SKM-1 treated with dmso at 0.1 percent for 144 hours (cell line): Measurements from ENCODE around the gene TTC34.
A peak's percentile ranks its signal among the peaks of the same experiment; 100 is the strongest.

Source experiments
- DNase-seq: peaks from one replicate; lab custom pipeline; 2025; ENCODE audit not compliant: unreplicated experiment; lab: John Stamatoyannopoulos, UW

The TTC34 gene

GRCh38 chr1:2801535-2802291, at the start of gene TTC34:
TSS of gene TTC34 (minus strand) at chr1:2801693. CDS start at chr1:2800827, 866 bp downstream.
- DNase-seq: peak; percentile 23

GRCh38 chr1:2850502-2850901, 49.0 kb upstream of the TTC34 start:
- DNase-seq: no peak

- no peak for DNase-seq
These were observed 46.6 kb upstream of the TTC34 start for GRCh38 chr1:2848006-2848670.

GRCh38 chr1:2847086-2847985, 45.8 kb upstream of the TTC34 start:
- no peak for DNase-seq

- DNase-seq: no peak
These were observed 44.4 kb upstream of the TTC34 start for GRCh38 chr1:2845869-2846268.

GRCh38 chr1:2840036-2840809, 38.7 kb upstream of the TTC34 start:
- no peak for DNase-seq

GRCh38 chr1:2837823-2838222, 36.3 kb upstream of the TTC34 start:
- no peak for DNase-seq

- DNase-seq: no peak
These were observed 35.8 kb upstream of the TTC34 start for GRCh38 chr1:2837316-2837715.

- no peak for DNase-seq
These were observed 35.0 kb upstream of the TTC34 start for GRCh38 chr1:2836333-2836970.

- no peak for DNase-seq
These were observed 34.2 kb upstream of the TTC34 start for GRCh38 chr1:2835650-2836159.

GRCh38 chr1:2834741-2835564, 33.5 kb upstream of the TTC34 start:
- DNase-seq: no peak

GRCh38 chr1:2834146-2834475, 32.6 kb upstream of the TTC34 start:
- no peak for DNase-seq

GRCh38 chr1:2833454-2834145, 32.1 kb upstream of the TTC34 start:
- no peak for DNase-seq

GRCh38 chr1:2832506-2833453, 31.3 kb upstream of the TTC34 start:
- DNase-seq: no peak

- DNase-seq: no peak
These were observed 30.2 kb upstream of the TTC34 start for GRCh38 chr1:2831596-2832212.

- DNase-seq: no peak
These were observed 29.4 kb upstream of the TTC34 start for GRCh38 chr1:2830761-2831425.
